PC-3 (cell line): ENCODE measurements around the gene SCML1.

ENCODE experiments used
- CTCF ChIP-seq: fragments of 300-600 bp; sonication (generic); conservative IDR thresholded peaks from 2 replicates; pipeline ENCODE4 v1.5.1; 2017; ENCODE audit warnings: antibody characterized with exemption, low read depth, mild to moderate bottlenecking, low read length
- EZH2phosphoT487 ChIP-seq: fragments of 300-600 bp; sonication (generic); IDR thresholded peaks from 2 replicates; pipeline ENCODE4 v1.6.1; 2018; ENCODE audit warnings: mild to moderate bottlenecking, antibody characterized with exemption, low read length, borderline replicate concordance

- TF ChIP-seq CTCF = no peak
- no peak for TF ChIP-seq EZH2phosphoT487
Observed at GRCh38 chrX:17747692-17748091, 10.4 kb downstream of the SCML1 start.
